ENCODE measurements around the gene MRI1. TPM values are rescaled to one million over a fixed set of nuclear protein-coding genes. Genes with fewer than 3 reads are reported as not detected.

Gene MRI1
- total RNA-seq, 1 experiment from 2014 or later: 19.5 TPM

DNA sequence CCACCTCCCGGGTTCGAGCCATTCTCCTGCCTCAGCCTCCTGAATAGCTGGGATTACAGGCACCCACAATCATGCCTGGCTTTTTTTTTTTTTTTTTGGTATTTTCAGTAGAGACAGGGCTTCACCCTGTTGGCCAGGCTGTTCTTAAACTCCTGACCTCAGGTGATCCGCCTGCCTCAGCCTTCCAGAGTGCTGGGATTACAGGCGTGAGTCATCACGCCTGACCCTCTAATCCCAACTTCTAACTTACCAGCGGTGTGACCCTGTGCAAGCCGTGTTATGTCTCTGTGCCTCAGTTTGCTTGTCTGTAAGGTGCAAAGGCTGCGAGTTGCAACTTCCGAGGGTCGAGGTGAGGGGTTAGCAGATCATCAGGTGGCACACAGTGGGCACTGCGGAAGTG, 48.2 kb downstream of the MRI1 start:
- DNase-seq (ENCODE audit: low read depth, low spot score) (no peak), ATAC-seq (no peak)
- POLR2A ChIA-PET: no interaction called here
- intact Hi-C loops (cut with micrococcal nuclease; ENCODE audit: unreplicated experiment): no loop called here
- Histone ChIP-seq H3K9me3 (ENCODE audit: control insufficient read depth, insufficient read depth, low read depth, low read length) (no peaks in the 10 kb centered on the region), H3K4me1 (ENCODE audit: control insufficient read depth, insufficient read depth, low read length) (no peaks in the 10 kb centered on the region), H3K27me3 (ENCODE audit: control insufficient read depth, insufficient read depth, low read length) (no peaks in the 10 kb centered on the region), H3K4me3 (ENCODE audit: low read depth in 2 of 2, low read length in 2 of 2) (no peak overlapping the region), H3K27ac (ENCODE audit: low read length) (no peak overlapping the region), H3K36me3 (ENCODE audit: control insufficient read depth, insufficient read depth, low read length) (no peaks in the 10 kb centered on the region)
- CTCF ChIA-PET: no interaction called here
- TF ChIP-seq POLR2AphosphoS5 (IDR thresholded peaks at IDR 0.05; ENCODE audit: low read depth, low read length) (no peak), TCF7L2 (IDR thresholded peaks at IDR 0.05; ENCODE audit: low read depth, low read length) (no peak), SIN3A (IDR thresholded peaks at IDR 0.05; ENCODE audit: borderline replicate concordance, insufficient read depth, low read depth, low read length) (no peak)
- TF ChIP-seq, protein P1, sequence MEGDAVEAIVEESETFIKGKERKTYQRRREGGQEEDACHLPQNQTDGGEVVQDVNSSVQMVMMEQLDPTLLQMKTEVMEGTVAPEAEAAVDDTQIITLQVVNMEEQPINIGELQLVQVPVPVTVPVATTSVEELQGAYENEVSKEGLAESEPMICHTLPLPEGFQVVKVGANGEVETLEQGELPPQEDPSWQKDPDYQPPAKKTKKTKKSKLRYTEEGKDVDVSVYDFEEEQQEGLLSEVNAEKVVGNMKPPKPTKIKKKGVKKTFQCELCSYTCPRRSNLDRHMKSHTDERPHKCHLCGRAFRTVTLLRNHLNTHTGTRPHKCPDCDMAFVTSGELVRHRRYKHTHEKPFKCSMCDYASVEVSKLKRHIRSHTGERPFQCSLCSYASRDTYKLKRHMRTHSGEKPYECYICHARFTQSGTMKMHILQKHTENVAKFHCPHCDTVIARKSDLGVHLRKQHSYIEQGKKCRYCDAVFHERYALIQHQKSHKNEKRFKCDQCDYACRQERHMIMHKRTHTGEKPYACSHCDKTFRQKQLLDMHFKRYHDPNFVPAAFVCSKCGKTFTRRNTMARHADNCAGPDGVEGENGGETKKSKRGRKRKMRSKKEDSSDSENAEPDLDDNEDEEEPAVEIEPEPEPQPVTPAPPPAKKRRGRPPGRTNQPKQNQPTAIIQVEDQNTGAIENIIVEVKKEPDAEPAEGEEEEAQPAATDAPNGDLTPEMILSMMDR (IDR thresholded peaks at IDR 0.05): no peak
- TF ChIP-seq, protein P2, sequence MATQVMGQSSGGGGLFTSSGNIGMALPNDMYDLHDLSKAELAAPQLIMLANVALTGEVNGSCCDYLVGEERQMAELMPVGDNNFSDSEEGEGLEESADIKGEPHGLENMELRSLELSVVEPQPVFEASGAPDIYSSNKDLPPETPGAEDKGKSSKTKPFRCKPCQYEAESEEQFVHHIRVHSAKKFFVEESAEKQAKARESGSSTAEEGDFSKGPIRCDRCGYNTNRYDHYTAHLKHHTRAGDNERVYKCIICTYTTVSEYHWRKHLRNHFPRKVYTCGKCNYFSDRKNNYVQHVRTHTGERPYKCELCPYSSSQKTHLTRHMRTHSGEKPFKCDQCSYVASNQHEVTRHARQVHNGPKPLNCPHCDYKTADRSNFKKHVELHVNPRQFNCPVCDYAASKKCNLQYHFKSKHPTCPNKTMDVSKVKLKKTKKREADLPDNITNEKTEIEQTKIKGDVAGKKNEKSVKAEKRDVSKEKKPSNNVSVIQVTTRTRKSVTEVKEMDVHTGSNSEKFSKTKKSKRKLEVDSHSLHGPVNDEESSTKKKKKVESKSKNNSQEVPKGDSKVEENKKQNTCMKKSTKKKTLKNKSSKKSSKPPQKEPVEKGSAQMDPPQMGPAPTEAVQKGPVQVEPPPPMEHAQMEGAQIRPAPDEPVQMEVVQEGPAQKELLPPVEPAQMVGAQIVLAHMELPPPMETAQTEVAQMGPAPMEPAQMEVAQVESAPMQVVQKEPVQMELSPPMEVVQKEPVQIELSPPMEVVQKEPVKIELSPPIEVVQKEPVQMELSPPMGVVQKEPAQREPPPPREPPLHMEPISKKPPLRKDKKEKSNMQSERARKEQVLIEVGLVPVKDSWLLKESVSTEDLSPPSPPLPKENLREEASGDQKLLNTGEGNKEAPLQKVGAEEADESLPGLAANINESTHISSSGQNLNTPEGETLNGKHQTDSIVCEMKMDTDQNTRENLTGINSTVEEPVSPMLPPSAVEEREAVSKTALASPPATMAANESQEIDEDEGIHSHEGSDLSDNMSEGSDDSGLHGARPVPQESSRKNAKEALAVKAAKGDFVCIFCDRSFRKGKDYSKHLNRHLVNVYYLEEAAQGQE (IDR thresholded peaks at IDR 0.05; ENCODE audit: insufficient read depth in 1 of 2, low read depth in 2 of 2, low read length in 1 of 2): no peak
- in situ Hi-C loops (cut with HindIII; ENCODE audit: low pct_unique_long_range_greater_than_20kb, low sequenced_read_pairs): no loop called here
- BruUV-seq (replicated peaks): no TSS peak

DNA sequence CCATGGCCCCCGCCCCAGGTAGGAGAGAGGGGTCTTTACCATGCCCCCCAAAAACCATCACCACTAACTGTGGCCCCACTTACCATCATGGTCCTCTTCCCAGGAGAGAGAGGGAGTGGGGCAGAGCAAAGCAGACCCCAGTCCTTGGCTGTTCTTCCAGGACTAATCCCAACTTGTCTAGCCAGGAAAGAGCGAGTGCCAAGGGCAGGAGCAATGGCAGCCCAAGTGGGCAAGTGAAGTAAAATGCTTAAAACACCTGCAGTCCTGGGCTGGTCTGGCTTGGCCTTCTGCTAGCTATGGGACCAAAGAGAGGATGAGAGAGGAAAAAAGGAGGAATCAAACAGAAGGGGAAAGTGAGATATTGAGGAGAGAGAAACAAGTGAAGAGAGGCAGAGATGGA, 48.8 kb downstream of the MRI1 start:
- Histone ChIP-seq H3K27ac (ENCODE audit: low read length) (no peak overlapping the region), H3K27me3 (ENCODE audit: control insufficient read depth, insufficient read depth, low read length) (no peaks in the 10 kb centered on the region), H3K36me3 (ENCODE audit: control insufficient read depth, insufficient read depth, low read length) (no peaks in the 10 kb centered on the region), H3K4me1 (ENCODE audit: control insufficient read depth, insufficient read depth, low read length) (no peaks in the 10 kb centered on the region), H3K9me3 (ENCODE audit: control insufficient read depth, insufficient read depth, low read depth, low read length) (no peaks in the 10 kb centered on the region), H3K4me3 (ENCODE audit: low read depth in 2 of 2, low read length in 2 of 2) (no peak overlapping the region)
- ChIA-PET POLR2A (interaction anchor here (0.7 kb wide), 1 partner anchor 85 kb away, joined by 7 read pairs; no protein-coding TSS in a partner anchor), CTCF (no interaction called here)
- DNase-seq (ENCODE audit: low read depth, low spot score) (no peak), ATAC-seq (no peak)
- in situ Hi-C loops (cut with HindIII; ENCODE audit: low pct_unique_long_range_greater_than_20kb, low sequenced_read_pairs) (no loop called here), intact Hi-C loops (cut with micrococcal nuclease; ENCODE audit: unreplicated experiment) (no loop called here)
- TF ChIP-seq TCF7L2 (IDR thresholded peaks at IDR 0.05; ENCODE audit: low read depth, low read length) (no peak), SIN3A (IDR thresholded peaks at IDR 0.05; ENCODE audit: borderline replicate concordance, insufficient read depth, low read depth, low read length) (no peak), POLR2AphosphoS5 (IDR thresholded peaks at IDR 0.05; ENCODE audit: low read depth, low read length) (no peak)
- TF ChIP-seq, protein P2 (IDR thresholded peaks at IDR 0.05; ENCODE audit: insufficient read depth in 1 of 2, low read depth in 2 of 2, low read length in 1 of 2): no peak
- TF ChIP-seq, protein P1 (IDR thresholded peaks at IDR 0.05): no peak
- BruUV-seq (replicated peaks): no TSS peak
